Epithelial cell of esophagus (primary cell): ENCODE data around the gene CUL4A.

Source experiments
- DNase-seq: peaks from one replicate; pipeline ENCODE4 v3.0.0; 2010; ENCODE audit warnings: low read depth
- H3K4me3 ChIP-seq: 2 replicates; pipeline ENCODE4 v1.5.1; 2011; ENCODE audit warnings: mild to moderate bottlenecking, low read length, control low read depth
- CTCF ChIP-seq: IDR thresholded peaks from 2 replicates; pipeline ENCODE4 v1.5.1; 2011; ENCODE audit warnings: low read depth, mild to moderate bottlenecking, low read length, control low read depth, inconsistent platforms; ENCODE audit not compliant: insufficient read depth; ENCODE audit errors: missing control alignments

The CUL4A gene

GRCh38 chr13:113179374-113180230 is 29.8 kb upstream of the CUL4A start:
- no peak for TF ChIP-seq CTCF
- H3K4me3 ChIP-seq: no peak overlapping the region
- DNase-seq: no peak

GRCh38 chr13:113182046-113182445 is 27.4 kb upstream of the CUL4A start:
- no peak for DNase-seq
- no peak overlapping the region for H3K4me3 ChIP-seq
- TF ChIP-seq CTCF: no peak

GRCh38 chr13:113183450-113184129 is 25.8 kb upstream of the CUL4A start:
- no peak for TF ChIP-seq CTCF
- no peak overlapping the region for H3K4me3 ChIP-seq
- DNase-seq: no peak

GRCh38 chr13:113184568-113185440 is 24.6 kb upstream of the CUL4A start:
- no peak overlapping the region for H3K4me3 ChIP-seq
- no peak for DNase-seq
- no peak for TF ChIP-seq CTCF

GRCh38 chr13:113186061-113186900 is 23.1 kb upstream of the CUL4A start:
- no peak overlapping the region for H3K4me3 ChIP-seq

More at GRCh38 chr13:113186061-113186900, 23.1 kb upstream of the CUL4A start:
- TF ChIP-seq CTCF: no peak
- DNase-seq: no peak
